Karpas-422 (cell line): ENCODE results near the gene CCT7. TPM values are rescaled to one million over a fixed set of nuclear protein-coding genes. Genes with fewer than 3 reads are reported as not detected.
A peak's percentile ranks its signal among the peaks of the same experiment; 100 is the strongest.

ENCODE experiments used
- DNase-seq: peaks from one replicate; pipeline ENCODE4 v3.0.0-alpha.2; 2015
- H2AFZ ChIP-seq: fragments of 200-600 bp; sonication (generic); 2 replicates; pipeline ENCODE4 v1.6.1; 2014; ENCODE audit warnings: antibody characterized with exemption, low read length, mixed read lengths
- H3K27ac ChIP-seq: fragments of 200-600 bp; sonication (generic); 2 replicates; pipeline ENCODE4 v1.5.1; 2014; ENCODE audit warnings: mild to moderate bottlenecking, low read length, moderate library complexity
- H3K27me3 ChIP-seq: fragments of 200-600 bp; sonication (generic); 2 replicates; pipeline ENCODE4 v1.6.1; 2014; ENCODE audit warnings: low read length, mixed read lengths
- H3K36me3 ChIP-seq: fragments of 200-600 bp; sonication (generic); 2 replicates; pipeline ENCODE4 v1.6.1; 2014; ENCODE audit warnings: low read length, mixed read lengths; ENCODE audit not compliant: insufficient read depth
- H3K4me1 ChIP-seq: fragments of 200-600 bp; sonication (generic); 2 replicates; pipeline ENCODE4 v1.6.1; 2014; ENCODE audit warnings: mild to moderate bottlenecking, low read length, mixed read lengths
- H3K4me2 ChIP-seq: fragments of 200-600 bp; sonication (generic); 2 replicates; pipeline ENCODE4 v1.6.1; 2014; ENCODE audit warnings: low read length, low read depth, mild to moderate bottlenecking; ENCODE audit not compliant: poor library complexity, severe bottlenecking
- H3K4me3 ChIP-seq: fragments of 200-600 bp; sonication (generic); 2 replicates; pipeline ENCODE4 v1.5.1; 2014; ENCODE audit warnings: mild to moderate bottlenecking, antibody characterized with exemption, low read length, mixed read lengths
- H3K79me2 ChIP-seq: fragments of 200-600 bp; sonication (generic); 2 replicates; pipeline ENCODE4 v1.6.1; 2014; ENCODE audit warnings: mild to moderate bottlenecking, low read length, mixed read lengths
- H3K9ac ChIP-seq: fragments of 200-600 bp; sonication (generic); 2 replicates; pipeline ENCODE4 v1.6.0; 2014; ENCODE audit warnings: low read length
- H3K9me2 ChIP-seq: fragments of 200-600 bp; sonication (generic), shearing (Covaris generic); replicated peaks from 2 replicates; pipeline ENCODE4 v1.6.0; 2014; ENCODE audit warnings: mild to moderate bottlenecking, low read length, moderate library complexity; ENCODE audit not compliant: insufficient read depth
- H3K9me3 ChIP-seq: fragments of 300-700, 200-600 bp; sonication (generic); 2 replicates; pipeline ENCODE4 v1.6.1; 2014; ENCODE audit warnings: low read length, mixed read lengths
- H4K20me1 ChIP-seq: fragments of 200-600 bp; sonication (generic); 2 replicates; pipeline ENCODE4 v1.6.1; 2014; ENCODE audit warnings: mild to moderate bottlenecking, antibody characterized with exemption, low read length, low read depth; ENCODE audit not compliant: insufficient read depth
- total RNA-seq: library from RNA; depleted of rRNA; stranded (reverse); fragments of >200 nt; shearing (Covaris generic); gene quantifications from 2 replicates; pipeline ENCODE4 v1.2.3, GENCODE V29; 2014; ENCODE audit warnings: low replicate concordance

The CCT7 gene
- total RNA-seq, 1 experiment from 2014 or later: 482 TPM

- no peak overlapping the region for H3K9ac ChIP-seq
- no peak for DNase-seq
- H3K4me1 ChIP-seq: no peaks in the 10 kb centered on the region
- peaks cover 64% of the 10 kb centered on the region for H4K20me1 ChIP-seq
- H3K4me2 ChIP-seq: no peak overlapping the region
- no peaks in the 10 kb centered on the region for H3K27me3 ChIP-seq
- no peak overlapping the region for H3K27ac ChIP-seq
- peaks cover 83% of the 10 kb centered on the region for H3K36me3 ChIP-seq
- H2AFZ ChIP-seq: no peak overlapping the region
- no peak overlapping the region for H3K4me3 ChIP-seq
- no peaks in the 10 kb centered on the region for H3K9me2 ChIP-seq
- peaks cover 47% of the 10 kb centered on the region for H3K79me2 ChIP-seq
- no peaks in the 10 kb centered on the region for H3K9me3 ChIP-seq
These were observed 12.7 kb downstream of the CCT7 start for GRCh38 chr2:73246850-73247249.

- no peak overlapping the region for H3K27ac ChIP-seq
- no peaks in the 10 kb centered on the region for H3K27me3 ChIP-seq
- peaks cover 54% of the 10 kb centered on the region for H4K20me1 ChIP-seq
- DNase-seq: no peak
- no peaks in the 10 kb centered on the region for H3K4me1 ChIP-seq
- H3K9me3 ChIP-seq: no peaks in the 10 kb centered on the region
- H2AFZ ChIP-seq: no peak overlapping the region
- H3K79me2 ChIP-seq: peaks cover 26% of the 10 kb centered on the region
- no peak overlapping the region for H3K9ac ChIP-seq
- H3K36me3 ChIP-seq: peaks cover 81% of the 10 kb centered on the region
- no peaks in the 10 kb centered on the region for H3K9me2 ChIP-seq
- no peak overlapping the region for H3K4me3 ChIP-seq
- no peak overlapping the region for H3K4me2 ChIP-seq
These were observed 15.5 kb downstream of the CCT7 start for GRCh38 chr2:73249636-73250035.

GRCh38 chr2:73250872-73251846 lies 17.1 kb downstream of the CCT7 start:
- no peak overlapping the region for H3K4me3 ChIP-seq
- no peaks in the 10 kb centered on the region for H3K9me2 ChIP-seq
- H3K36me3 ChIP-seq: peaks cover 75% of the 10 kb centered on the region
- no peaks in the 10 kb centered on the region for H3K27me3 ChIP-seq
- H4K20me1 ChIP-seq: peaks cover 40% of the 10 kb centered on the region
- no peak overlapping the region for H3K4me2 ChIP-seq
- H3K4me1 ChIP-seq: no peaks in the 10 kb centered on the region
- no peak overlapping the region for H3K27ac ChIP-seq
- H2AFZ ChIP-seq: no peak overlapping the region
- H3K79me2 ChIP-seq: peaks cover 12% of the 10 kb centered on the region
- DNase-seq: no peak
- H3K9me3 ChIP-seq: no peaks in the 10 kb centered on the region
- no peak overlapping the region for H3K9ac ChIP-seq

GRCh38 chr2:73252238-73253027 lies 18.3 kb downstream of the CCT7 start:
- Histone ChIP-seq H3K9me3 (no peaks in the 10 kb centered on the region), H3K79me2 (no peaks in the 10 kb centered on the region), H3K36me3 (peaks cover 62% of the 10 kb centered on the region), H4K20me1 (peaks cover 35% of the 10 kb centered on the region), H3K4me2 (no peak overlapping the region), H3K27ac (no peak overlapping the region), H3K4me1 (no peaks in the 10 kb centered on the region), H3K4me3 (no peak overlapping the region), H2AFZ (no peak overlapping the region), H3K27me3 (no peaks in the 10 kb centered on the region), H3K9ac (no peak overlapping the region), H3K9me2 (no peaks in the 10 kb centered on the region)
- peak; percentile 41 for DNase-seq

- no peak overlapping the region for H3K27ac ChIP-seq
- H3K4me3 ChIP-seq: no peak overlapping the region
- H3K9me2 ChIP-seq: no peaks in the 10 kb centered on the region
- H3K9me3 ChIP-seq: no peaks in the 10 kb centered on the region
- no peak overlapping the region for H3K9ac ChIP-seq
- H3K79me2 ChIP-seq: no peaks in the 10 kb centered on the region
- peaks cover 55% of the 10 kb centered on the region for H3K36me3 ChIP-seq
- H3K4me1 ChIP-seq: no peaks in the 10 kb centered on the region
- no peaks in the 10 kb centered on the region for H3K27me3 ChIP-seq
- peaks cover 32% of the 10 kb centered on the region; the same call in 1 of the 2 replicates for H4K20me1 ChIP-seq
- DNase-seq: peak; percentile 61
- no peak overlapping the region for H2AFZ ChIP-seq
- no peak overlapping the region for H3K4me2 ChIP-seq
These were observed 19.3 kb downstream of the CCT7 start for GRCh38 chr2:73253400-73253799.

GRCh38 chr2:73253901-73254300 lies 19.8 kb downstream of the CCT7 start:
- DNase-seq: peak; percentile 74
- Histone ChIP-seq H3K9me2 (no peaks in the 10 kb centered on the region), H3K4me2 (no peak overlapping the region), H4K20me1 (peaks cover 31% of the 10 kb centered on the region; the same call in 1 of the 2 replicates), H3K9ac (no peak overlapping the region), H3K79me2 (no peaks in the 10 kb centered on the region), H3K27ac (no peak overlapping the region), H3K9me3 (no peaks in the 10 kb centered on the region), H3K4me1 (no peaks in the 10 kb centered on the region), H3K36me3 (peaks cover 50% of the 10 kb centered on the region), H2AFZ (no peak overlapping the region), H3K4me3 (no peak overlapping the region), H3K27me3 (no peaks in the 10 kb centered on the region)

GRCh38 chr2:73254343-73255006 lies 20.4 kb downstream of the CCT7 start:
- H3K36me3 ChIP-seq: peaks cover 46% of the 10 kb centered on the region
- H3K27me3 ChIP-seq: no peaks in the 10 kb centered on the region
- no peak for DNase-seq

More at GRCh38 chr2:73254343-73255006, 20.4 kb downstream of the CCT7 start:
- no peak overlapping the region for H2AFZ ChIP-seq
- H3K9me3 ChIP-seq: no peaks in the 10 kb centered on the region
- no peaks in the 10 kb centered on the region for H3K79me2 ChIP-seq
- H3K4me3 ChIP-seq: no peak overlapping the region
- H3K9ac ChIP-seq: no peak overlapping the region
- no peaks in the 10 kb centered on the region for H3K4me1 ChIP-seq
- H3K27ac ChIP-seq: no peak overlapping the region
- no peaks in the 10 kb centered on the region for H3K9me2 ChIP-seq
- H3K4me2 ChIP-seq: no peak overlapping the region
- H4K20me1 ChIP-seq: peaks cover 25% of the 10 kb centered on the region; the same call in 1 of the 2 replicates
